Endodermal cell (in vitro differentiated cells): ENCODE data around the gene ZNF536. TPM values are rescaled to one million over a fixed set of nuclear protein-coding genes. Genes with fewer than 3 reads are reported as not detected.

ENCODE experiments used
- DNase-seq: peaks from one replicate; pipeline ENCODE4 v3.0.0-alpha.2; 2017
- H3K27ac ChIP-seq: 2 replicates; pipeline ENCODE4 v1.5.1; 2013; ENCODE audit warnings: mild to moderate bottlenecking, low read depth, low read length, moderate library complexity
- H3K27me3 ChIP-seq: 2 replicates; pipeline ENCODE4 v1.6.1; 2013; ENCODE audit warnings: mild to moderate bottlenecking, low read length, moderate library complexity; ENCODE audit not compliant: insufficient read depth, control insufficient read depth, poor library complexity, severe bottlenecking
- H3K36me3 ChIP-seq: 2 replicates; pipeline ENCODE4 v1.7.0; 2013; ENCODE audit warnings: mild to moderate bottlenecking, low read length, moderate library complexity; ENCODE audit not compliant: control insufficient read depth, insufficient read depth
- H3K4me1 ChIP-seq: one replicate; pipeline ENCODE4 v1.7.0; 2013; ENCODE audit warnings: low read length; ENCODE audit not compliant: control insufficient read depth, insufficient read depth
- H3K4me3 ChIP-seq: 2 replicates; pipeline ENCODE4 v1.5.1; 2013; ENCODE audit warnings: mild to moderate bottlenecking, low read length, moderate library complexity
- H3K9ac ChIP-seq: 2 replicates; pipeline ENCODE4 v1.6.1; 2013; ENCODE audit warnings: mild to moderate bottlenecking, low read length, moderate library complexity; ENCODE audit not compliant: poor library complexity, severe bottlenecking; ENCODE audit errors: extremely low read depth
- H3K9me3 ChIP-seq: 2 replicates; pipeline ENCODE4 v1.6.1; 2013; ENCODE audit warnings: mild to moderate bottlenecking, low read length, moderate library complexity; ENCODE audit not compliant: control insufficient read depth
- H3K27ac Mint-ChIP-seq: 2 replicates; pipeline ENCODE4 v1.8.0; 2020; ENCODE audit warnings: mixed read lengths
- H3K27me3 Mint-ChIP-seq: 2 replicates; pipeline ENCODE4 v1.8.0; 2021; ENCODE audit warnings: mild to moderate bottlenecking, mixed read lengths; ENCODE audit not compliant: insufficient read depth
- H3K36me3 Mint-ChIP-seq: 2 replicates; pipeline ENCODE4 v1.8.0; 2020; ENCODE audit warnings: low read depth, mixed read lengths
- H3K4me1 Mint-ChIP-seq: 2 replicates; pipeline ENCODE4 v1.8.0; 2020; ENCODE audit warnings: mixed read lengths
- H3K4me3 Mint-ChIP-seq: 2 replicates; pipeline ENCODE4 v1.8.0; 2020; ENCODE audit warnings: mild to moderate bottlenecking, moderate library complexity, mixed read lengths
- H3K9me3 Mint-ChIP-seq: 2 replicates; pipeline ENCODE4 v1.8.0; 2020; ENCODE audit warnings: mild to moderate bottlenecking, mixed read lengths
- CTCF ChIP-seq: fragments of 200-600 bp; sonication (generic); conservative IDR thresholded peaks from 2 replicates; pipeline ENCODE4 v1.5.0; 2021; ENCODE audit warnings: antibody characterized with exemption, mild to moderate bottlenecking
- WGBS, 2 experiments: methylation state at CpG; one replicate each; pipeline versions ENCODE4 v1.1.5 to v1.1.7; 2013; ENCODE audit warnings: missing lambda C conversion rate in 2 of 2, mixed read lengths in 1 of 2; ENCODE audit not compliant: insufficient coverage in 1 of 2, insufficient read length in 1 of 2; 5-methylcytosine and 5-hydroxymethylcytosine counted together
- total RNA-seq, 2 donors: library from RNA; stranded (reverse); fragmentation: NEBNext Ultra II Directional in 1 of 2; extraction: Animal tissue kit (Norgen Biotek cat#: 25700) in 1 of 2; gene quantifications; 2 replicates in 1 of 2; 3 replicates in 1 of 2; pipeline ENCODE4 v1.2.1, GENCODE V29; 2021

Gene ZNF536
- total RNA-seq, 2 donors from 2014 or later: not detected

GRCh38 chr19:30476997-30477396 is 104.8 kb downstream of the ZNF536 start:
- no peak overlapping the region for H3K9ac ChIP-seq
- peaks cover 3% of the 10 kb centered on the region for H3K4me1 ChIP-seq
- no peaks in the 10 kb centered on the region for H3K9me3 ChIP-seq
- Mint-ChIP-seq H3K4me3 (no peak overlapping the region), H3K9me3 (no peaks in the 10 kb centered on the region), H3K36me3 (no peaks in the 10 kb centered on the region), H3K27me3 (no peaks in the 10 kb centered on the region), H3K27ac (no peak overlapping the region), H3K4me1 (no peaks in the 10 kb centered on the region)
- TF ChIP-seq CTCF: no peak
- DNase-seq: no peak
- H3K4me3 ChIP-seq: no peak overlapping the region
- H3K36me3 ChIP-seq: no peaks in the 10 kb centered on the region
- H3K27ac ChIP-seq: no peak overlapping the region
- no peaks in the 10 kb centered on the region for H3K27me3 ChIP-seq
- WGBS, 2 experiments: 100% methylated on average over 2 of the region's 2 CpGs; no CpG with 5 or more reads in 1 of the 2 experiments

GRCh38 chr19:30479231-30479630 is 107.0 kb downstream of the ZNF536 start:
- Mint-ChIP-seq H3K9me3 (no peaks in the 10 kb centered on the region), H3K4me3 (no peak overlapping the region), H3K36me3 (no peaks in the 10 kb centered on the region), H3K4me1 (no peaks in the 10 kb centered on the region), H3K27ac (no peak overlapping the region), H3K27me3 (peaks cover 5% of the 10 kb centered on the region)
- 92 to 98% methylated on average over 6 to 7 of the region's 7 CpGs for WGBS, 2 experiments
- Histone ChIP-seq H3K9ac (no peak overlapping the region), H3K27ac (no peak overlapping the region), H3K27me3 (no peaks in the 10 kb centered on the region), H3K4me1 (peaks cover 3% of the 10 kb centered on the region), H3K4me3 (no peak overlapping the region), H3K36me3 (no peaks in the 10 kb centered on the region), H3K9me3 (no peaks in the 10 kb centered on the region)
- TF ChIP-seq CTCF: no peak
- DNase-seq: no peak

GRCh38 chr19:30480097-30480496 is 107.9 kb downstream of the ZNF536 start:
- Mint-ChIP-seq H3K4me3 (no peak overlapping the region), H3K27ac (no peak overlapping the region), H3K36me3 (no peaks in the 10 kb centered on the region), H3K4me1 (no peaks in the 10 kb centered on the region), H3K9me3 (no peaks in the 10 kb centered on the region), H3K27me3 (peaks cover 5% of the 10 kb centered on the region)
- Histone ChIP-seq H3K27me3 (no peaks in the 10 kb centered on the region), H3K4me3 (no peak overlapping the region), H3K27ac (no peak overlapping the region), H3K9me3 (no peaks in the 10 kb centered on the region), H3K36me3 (no peaks in the 10 kb centered on the region), H3K9ac (no peak overlapping the region), H3K4me1 (peaks cover 3% of the 10 kb centered on the region)
- no peak for DNase-seq
- TF ChIP-seq CTCF: no peak
- WGBS, 2 experiments: 71 to 86% methylated on average over 4 to 6 of the region's 6 CpGs
